Naive thymus-derived CD4-positive, alpha-beta T cell (primary cell): ENCODE results near the gene TTLL1. TPM values are rescaled to one million over a fixed set of nuclear protein-coding genes. Genes with fewer than 3 reads are reported as not detected.

ENCODE experiments used
- ATAC-seq: fragments of 150-1000 bp; cut with Tn5 transposase; 2 replicates; pipeline ENCODE4 v1.10.0; 2021; ENCODE audit warnings: mild to moderate bottlenecking, moderate library complexity
- CTCF ChIA-PET: fragments of 350-600 bp; sonication (Branson Sonifier 250); formaldehyde crosslinking; loops from one replicate; lab custom pipeline; 2021; ENCODE audit warnings: antibody characterized with exemption; lab: Charles Lee
- POLR2A ChIA-PET: fragments of 350-600 bp; sonication (Branson Sonifier 250); formaldehyde crosslinking; loops from one replicate; lab custom pipeline; 2021; ENCODE audit warnings: antibody characterized with exemption, inconsistent platforms; lab: Charles Lee
- DNase-seq, 9 donors: peaks; one replicate each; pipeline versions ENCODE4 v3.0.0 to v3.0.0-alpha.2; 2020 to 2022; ENCODE audit warnings: mixed read lengths in 1 of 9
- H3K27ac ChIP-seq: one replicate; pipeline ENCODE4 v1.7.0; 2013; ENCODE audit warnings: mild to moderate bottlenecking, low read depth, low read length, moderate library complexity
- H3K27me3 ChIP-seq, 2 donors: one replicate each; pipeline ENCODE4 v1.7.0; 2013; ENCODE audit warnings: low read length in 2 of 2, mild to moderate bottlenecking in 2 of 2, moderate library complexity in 2 of 2; ENCODE audit not compliant: control insufficient read depth in 2 of 2, insufficient read depth in 2 of 2
- H3K36me3 ChIP-seq, 3 experiments: 1 replicate in 2 of 3; 2 replicates in 1 of 3; pipeline ENCODE4 v1.7.0; 2013; ENCODE audit warnings: low read length in 3 of 3, mild to moderate bottlenecking in 3 of 3, moderate library complexity in 1 of 3; ENCODE audit not compliant: insufficient read depth in 3 of 3, control insufficient read depth in 2 of 3
- H3K4me1 ChIP-seq, 2 donors: one replicate each; pipeline ENCODE4 v1.7.0; 2013; ENCODE audit warnings: low read length in 2 of 2, mild to moderate bottlenecking in 2 of 2, moderate library complexity in 1 of 2; ENCODE audit not compliant: control insufficient read depth in 2 of 2, insufficient read depth in 2 of 2
- H3K4me3 ChIP-seq: 2 replicates; pipeline ENCODE4 v1.7.0; 2013; ENCODE audit warnings: mild to moderate bottlenecking, low read length
- H3K9me3 ChIP-seq, 3 experiments: 1 replicate in 2 of 3; 2 replicates in 1 of 3; pipeline ENCODE4 v1.7.0; 2013; ENCODE audit warnings: low read length in 3 of 3; ENCODE audit not compliant: control insufficient read depth in 2 of 3
- H3K27ac Mint-ChIP-seq, 9 donors: one replicate each; pipeline ENCODE4 v1.8.0; 2020 to 2022; ENCODE audit warnings: mixed read lengths in 9 of 9, mild to moderate bottlenecking in 8 of 9, moderate library complexity in 5 of 9, inconsistent platforms in 2 of 9
- H3K27me3 Mint-ChIP-seq, 5 donors: one replicate each; pipeline ENCODE4 v1.8.0; 2021 to 2022; ENCODE audit warnings: mixed read lengths in 5 of 5, mild to moderate bottlenecking in 1 of 5
- H3K36me3 Mint-ChIP-seq, 5 donors: one replicate each; pipeline ENCODE4 v1.8.0; 2020 to 2022; ENCODE audit warnings: mixed read lengths in 5 of 5, mild to moderate bottlenecking in 3 of 5, inconsistent platforms in 1 of 5
- H3K4me1 Mint-ChIP-seq, 7 donors: one replicate each; pipeline ENCODE4 v1.8.0; 2020 to 2022; ENCODE audit warnings: mixed read lengths in 7 of 7, mild to moderate bottlenecking in 3 of 7, inconsistent platforms in 1 of 7
- H3K4me3 Mint-ChIP-seq, 10 donors: one replicate each; pipeline ENCODE4 v1.8.0; 2020 to 2022; ENCODE audit warnings: mild to moderate bottlenecking in 10 of 10, mixed read lengths in 10 of 10, moderate library complexity in 6 of 10, inconsistent platforms in 2 of 10
- H3K9me3 Mint-ChIP-seq, 11 donors: one replicate each; pipeline ENCODE4 v1.8.0; 2020 to 2022; ENCODE audit warnings: mixed read lengths in 11 of 11, mild to moderate bottlenecking in 4 of 11, inconsistent platforms in 1 of 11, moderate library complexity in 1 of 11
- intact Hi-C, 2 donors: fragments of 100-400 bp; cut with micrococcal nuclease; formaldehyde crosslinking; loops; one replicate each; pipeline ENCODE4 v1.15.1; 2023
- polyA plus RNA-seq, 2 donors: library from polyadenylated mRNA; unstranded; fragments of 300-500 nt; fragmentation: Illumina TruSeq; gene quantifications; one replicate each; pipeline ENCODE4 v1.2.3, GENCODE V29; 2021
- total RNA-seq, 6 experiments: library from RNA in 5 of 6; stranded (reverse) in 5 of 6; gene quantifications; 1 replicate in 5 of 6; 2 replicates in 1 of 6; pipeline ENCODE4 v1.2.3 and lab custom pipeline; 2021 to 2026

TTLL1 gene
- total and polyA plus RNA-seq, 7 experiments from 2014 or later: 4.6 to 16.1 (median 7.7) TPM

- peak; percentile 20 for ATAC-seq
- peak in 5 of 9 donors; percentile 13 to 28 (median 13) for DNase-seq
- POLR2A ChIA-PET: interaction anchor here (0.6 to 3.3 kb wide), 7 partner anchors 10 to 174 kb away, joined by 3 to 20 read pairs (median 9); partner anchors contain the start of gene ARFGAP3
- intact Hi-C loops: loop anchor here (2.0 to 10.0 kb wide), 3 partner anchors 13 to 1629 kb away; partner anchors contain the start of gene TEF (in 1 of the 2)
- no peaks in the 10 kb centered on the region for H3K36me3 Mint-ChIP-seq
- H3K9me3 ChIP-seq: no peaks in the 10 kb centered on the region
- H3K27me3 ChIP-seq: no peaks in the 10 kb centered on the region
- peaks cover 9 to 17% of the 10 kb centered on the region in 2 donors for H3K4me1 ChIP-seq
- peak overlapping the region; percentile 73 to 96 (median 87) for H3K27ac Mint-ChIP-seq
- H3K4me1 Mint-ChIP-seq: peaks cover 18 to 64% (median 53%) of the 10 kb centered on the region in 7 donors
- peaks cover 0 to 4% (median 0%) of the 10 kb centered on the region in 3 experiments for H3K36me3 ChIP-seq
- peak overlapping the region; percentile 91 for H3K4me3 ChIP-seq
- CTCF ChIA-PET: interaction anchor here (1.3 to 1.9 kb wide), 2 partner anchors 20 to 146 kb away, joined by 4 to 5 read pairs; no protein-coding TSS in a partner anchor
- peaks cover 0 to 6% (median 0%) of the 10 kb centered on the region in 11 donors for H3K9me3 Mint-ChIP-seq
- peak overlapping the region; percentile 83 for H3K27ac ChIP-seq
- peak overlapping the region; percentile 93 to 99 (median 98) for H3K4me3 Mint-ChIP-seq
- peaks cover 0 to 5% (median 0%) of the 10 kb centered on the region in 5 donors for H3K27me3 Mint-ChIP-seq
These were observed 75.6 kb downstream of the TTLL1 start for GRCh38 chr22:43013355-43014315.

DNA sequence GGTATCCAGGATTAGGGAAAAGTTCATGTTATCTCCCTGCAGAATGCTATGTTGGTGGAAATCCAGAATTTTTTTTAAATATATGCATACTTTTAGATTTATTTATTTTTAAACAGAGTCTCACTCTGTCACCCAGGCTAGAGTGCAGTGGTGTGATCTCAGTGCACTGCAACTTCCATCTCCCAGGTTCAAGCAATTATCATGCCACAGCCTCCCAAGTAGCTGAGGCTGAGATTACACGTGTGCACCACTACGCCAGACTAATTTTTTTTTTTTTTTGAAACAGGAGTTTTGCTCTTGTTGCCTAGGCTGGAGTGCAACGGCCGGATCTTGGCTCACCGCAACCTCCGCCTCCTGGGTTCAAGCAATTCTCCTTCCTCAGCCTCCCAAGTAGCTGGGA lies 76.8 kb downstream of the TTLL1 start:
- Histone ChIP-seq H3K27me3 (no peaks in the 10 kb centered on the region), H3K9me3 (no peaks in the 10 kb centered on the region), H3K36me3 (peaks cover 0 to 4% (median 0%) of the 10 kb centered on the region in 3 experiments), H3K4me3 (no peak overlapping the region), H3K4me1 (peaks cover 9 to 17% of the 10 kb centered on the region in 2 donors), H3K27ac (no peak overlapping the region)
- intact Hi-C loops: loop anchor here in 1 of 2 donors (10.0 kb wide), 1 partner anchor 1628 kb away; the partner anchor contains the start of gene TEF
- Mint-ChIP-seq H3K4me3 (peak overlapping the region in 3 of 10 donors; percentile 35 to 99 (median 98)), H3K36me3 (no peaks in the 10 kb centered on the region), H3K4me1 (peaks cover 20 to 67% (median 56%) of the 10 kb centered on the region in 7 donors), H3K9me3 (peaks cover 0 to 6% (median 0%) of the 10 kb centered on the region in 11 donors), H3K27ac (no peak overlapping the region), H3K27me3 (peaks cover 0 to 5% (median 0%) of the 10 kb centered on the region in 5 donors)
- no peak for DNase-seq
- POLR2A ChIA-PET: interaction anchor here (0.6 to 1.2 kb wide), 2 partner anchors 10 to 198 kb away, joined by 4 to 9 read pairs; no protein-coding TSS in a partner anchor
- ATAC-seq: no peak
- CTCF ChIA-PET: interaction anchor here (0.7 to 1.9 kb wide), 3 partner anchors 9 to 145 kb away, joined by 3 to 5 read pairs (median 4); no protein-coding TSS in a partner anchor

DNA sequence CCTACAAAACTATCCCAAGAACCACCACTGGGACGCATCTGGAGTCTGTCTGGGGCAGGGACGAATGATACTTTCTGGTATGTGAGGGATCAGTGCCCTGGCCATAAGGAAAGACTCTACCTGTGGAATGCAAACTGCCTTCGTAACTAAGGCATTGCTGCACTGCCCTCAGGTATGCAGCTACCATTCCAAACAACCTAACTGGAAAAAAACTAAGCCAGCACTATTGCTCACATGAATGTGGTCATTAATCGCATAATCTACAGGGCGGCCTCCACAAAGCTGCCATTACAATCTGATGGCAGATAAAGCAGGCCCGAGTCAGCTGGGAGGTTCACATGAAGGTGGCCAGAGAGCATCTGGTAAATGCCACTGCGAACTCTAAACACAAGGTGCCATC lies 78.1 kb downstream of the TTLL1 start:
- no peaks in the 10 kb centered on the region for H3K9me3 ChIP-seq
- H3K36me3 ChIP-seq: peaks cover 0 to 4% (median 0%) of the 10 kb centered on the region in 3 experiments
- peak overlapping the region in 1 of 9 donors; percentile 62 for H3K27ac Mint-ChIP-seq
- no peaks in the 10 kb centered on the region for H3K27me3 ChIP-seq
- peaks cover 30 to 78% (median 67%) of the 10 kb centered on the region in 7 donors for H3K4me1 Mint-ChIP-seq
- no peak overlapping the region for H3K4me3 ChIP-seq
- CTCF ChIA-PET: no interaction called here
- H3K27ac ChIP-seq: no peak overlapping the region
- H3K36me3 Mint-ChIP-seq: no peaks in the 10 kb centered on the region
- peaks cover 9 to 17% of the 10 kb centered on the region in 2 donors for H3K4me1 ChIP-seq
- no peak for ATAC-seq
- peak overlapping the region in 1 of 10 donors; percentile 10 for H3K4me3 Mint-ChIP-seq
- H3K27me3 Mint-ChIP-seq: peaks cover 0 to 5% (median 0%) of the 10 kb centered on the region in 5 donors
- POLR2A ChIA-PET: no interaction called here
- peaks cover 0 to 6% (median 0%) of the 10 kb centered on the region in 11 donors for H3K9me3 Mint-ChIP-seq
- DNase-seq: no peak
- intact Hi-C loops: loop anchor here in 1 of 2 donors (10.0 kb wide), 1 partner anchor 1626 kb away; the partner anchor contains the start of gene TEF

DNA sequence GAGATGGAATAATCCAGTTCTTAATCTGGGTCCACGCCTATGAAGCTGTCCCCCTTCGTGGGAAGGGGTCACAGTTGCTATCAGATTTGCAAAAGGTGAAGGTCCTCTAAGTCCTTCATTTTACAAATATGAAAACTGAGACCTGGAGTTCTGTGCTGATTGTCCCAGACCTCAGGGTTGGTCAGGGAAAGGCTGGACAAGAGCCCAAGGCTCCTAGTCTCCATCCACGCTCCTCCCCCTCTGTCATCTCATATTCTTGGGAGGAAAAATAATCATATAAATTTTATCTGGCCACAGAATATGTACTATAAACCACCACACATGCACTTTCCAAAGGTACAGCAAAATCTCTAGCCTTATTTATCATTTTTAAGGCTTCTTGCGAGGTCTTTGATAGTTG lies 79.7 kb downstream of the TTLL1 start:
- POLR2A ChIA-PET: interaction anchor here (0.6 to 1.2 kb wide), 3 partner anchors 8 to 1680 kb away, joined by 4 to 5 read pairs (median 4); no protein-coding TSS in a partner anchor
- intact Hi-C loops: no loop called here
- H3K4me3 Mint-ChIP-seq: no peak overlapping the region
- Histone ChIP-seq H3K9me3 (no peaks in the 10 kb centered on the region), H3K36me3 (peaks cover 0 to 2% (median 0%) of the 10 kb centered on the region in 3 experiments), H3K27me3 (no peaks in the 10 kb centered on the region), H3K27ac (no peak overlapping the region), H3K4me3 (no peak overlapping the region), H3K4me1 (peaks cover 4 to 12% of the 10 kb centered on the region in 2 donors)
- H3K4me1 Mint-ChIP-seq: peaks cover 35 to 85% (median 78%) of the 10 kb centered on the region in 7 donors
- no peaks in the 10 kb centered on the region for H3K36me3 Mint-ChIP-seq
- no peaks in the 10 kb centered on the region for H3K27me3 Mint-ChIP-seq
- peaks cover 0 to 1% (median 0%) of the 10 kb centered on the region in 11 donors for H3K9me3 Mint-ChIP-seq
- no peak for DNase-seq
- CTCF ChIA-PET: no interaction called here
- H3K27ac Mint-ChIP-seq: no peak overlapping the region
- no peak for ATAC-seq

DNA sequence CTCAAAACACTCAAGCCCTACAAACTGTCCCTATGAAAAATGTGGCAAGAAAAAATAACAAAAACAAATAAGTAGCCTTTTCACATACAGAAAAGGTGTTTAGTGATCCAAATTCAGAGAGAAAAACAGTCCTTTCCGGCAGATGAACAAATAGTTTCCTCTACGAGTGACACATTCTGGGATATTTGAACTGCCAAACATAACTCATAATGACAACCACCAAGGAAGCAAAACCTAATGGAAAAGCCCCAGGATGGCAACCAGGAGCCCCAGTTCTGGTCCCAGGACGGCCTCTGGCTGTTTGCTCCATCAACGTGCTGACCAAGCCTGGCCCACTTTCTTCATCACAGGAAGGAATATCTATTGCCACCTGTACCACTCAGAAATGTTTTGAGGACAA lies 80.3 kb downstream of the TTLL1 start:
- intact Hi-C loops: no loop called here
- ATAC-seq (no peak), DNase-seq (no peak)
- no peaks in the 10 kb centered on the region for H3K36me3 ChIP-seq
- peak overlapping the region in 2 of 9 donors; percentile 23 to 48 for H3K27ac Mint-ChIP-seq
- no peaks in the 10 kb centered on the region for H3K36me3 Mint-ChIP-seq
- ChIA-PET POLR2A (interaction anchor here (0.6 to 1.2 kb wide), 2 partner anchors 8 to 58 kb away, joined by 4 to 5 read pairs; no protein-coding TSS in a partner anchor), CTCF (no interaction called here)
- H3K9me3 Mint-ChIP-seq: no peaks in the 10 kb centered on the region
- H3K9me3 ChIP-seq: no peaks in the 10 kb centered on the region
- H3K27ac ChIP-seq: no peak overlapping the region
- no peak overlapping the region for H3K4me3 Mint-ChIP-seq
- H3K27me3 Mint-ChIP-seq: no peaks in the 10 kb centered on the region
- H3K4me3 ChIP-seq: no peak overlapping the region
- peaks cover 2 to 11% of the 10 kb centered on the region in 2 donors for H3K4me1 ChIP-seq
- no peaks in the 10 kb centered on the region for H3K27me3 ChIP-seq
- H3K4me1 Mint-ChIP-seq: peaks cover 33 to 85% (median 81%) of the 10 kb centered on the region in 7 donors

DNA sequence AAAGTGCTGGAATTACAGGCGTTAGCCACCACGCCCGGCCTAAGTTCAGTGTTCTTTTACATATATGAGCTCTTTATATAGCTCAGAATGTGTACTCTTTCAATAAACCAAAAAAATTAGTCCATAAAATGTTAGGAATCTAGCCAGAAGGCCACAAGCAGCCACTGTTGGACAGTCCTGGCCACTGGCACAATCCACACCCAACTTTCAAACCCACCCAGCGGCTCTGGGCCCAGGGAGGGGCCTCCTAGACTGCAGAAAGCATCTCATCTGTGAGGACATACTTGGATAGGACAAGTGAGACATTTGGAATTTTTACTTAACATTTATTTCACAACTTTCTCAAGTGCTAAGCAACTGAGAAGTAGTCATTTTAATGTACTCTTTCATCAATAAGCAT lies 80.7 kb downstream of the TTLL1 start:
- Histone ChIP-seq H3K27ac (no peak overlapping the region), H3K27me3 (no peaks in the 10 kb centered on the region), H3K4me3 (no peak overlapping the region), H3K4me1 (peaks cover 0 to 6% of the 10 kb centered on the region in 2 donors), H3K36me3 (no peaks in the 10 kb centered on the region), H3K9me3 (no peaks in the 10 kb centered on the region)
- Mint-ChIP-seq H3K4me1 (peaks cover 33 to 85% (median 81%) of the 10 kb centered on the region in 7 donors), H3K36me3 (peaks cover 0 to 3% (median 0%) of the 10 kb centered on the region in 5 donors), H3K4me3 (no peak overlapping the region), H3K27ac (peak overlapping the region in 2 of 9 donors; percentile 16 to 23), H3K9me3 (no peaks in the 10 kb centered on the region), H3K27me3 (no peaks in the 10 kb centered on the region)
- POLR2A ChIA-PET: no interaction called here
- no peak for DNase-seq
- intact Hi-C loops: no loop called here
- CTCF ChIA-PET: interaction anchor here (1.0 kb wide), 1 partner anchor 141 kb away, joined by 4 read pairs; no protein-coding TSS in a partner anchor
- ATAC-seq: no peak
